Measurements from ENCODE around the gene RHOT1. TPM values are rescaled to one million over a fixed set of nuclear protein-coding genes. Genes with fewer than 3 reads are reported as not detected.
A peak's percentile ranks its signal among the peaks of the same experiment; 100 is the strongest.

The RHOT1 gene
- total RNA-seq, 1 donor from 2014 or later, result 76.4 TPM

DNA sequence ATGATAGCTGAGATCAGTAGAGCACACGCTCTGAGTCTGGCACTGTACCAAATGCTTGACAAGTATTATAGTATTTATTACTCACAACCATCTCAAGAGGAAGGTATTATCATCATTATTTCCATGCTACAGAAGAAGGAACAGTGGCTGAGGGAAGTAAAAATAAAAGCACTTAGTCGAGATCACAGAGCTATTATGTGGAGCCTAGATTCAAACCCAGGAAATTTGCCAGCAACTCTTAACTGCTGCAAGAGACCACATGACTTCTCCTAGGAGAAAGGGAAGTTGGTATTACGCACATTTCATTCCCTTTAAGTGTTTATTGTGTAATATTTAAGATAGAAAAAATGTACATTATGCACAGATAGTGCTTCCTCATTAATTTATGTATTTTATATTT is 1.0 kb upstream of the RHOT1 start:
- Mint-ChIP-seq H3K27me3 (ENCODE audit: insufficient read depth, low read depth) (peaks cover 2% of the 10 kb centered on the region), H3K4me3 (peak overlapping the region; percentile 86), H3K36me3 (no peaks in the 10 kb centered on the region), H3K27ac (no peak overlapping the region), H3K9me3 (no peaks in the 10 kb centered on the region), H3K4me1 (peaks cover 22% of the 10 kb centered on the region)
- Histone ChIP-seq H4K20me1 (ENCODE audit: low read depth) (peaks cover 12% of the 10 kb centered on the region), H3K4me1 (peaks cover 9% of the 10 kb centered on the region), H3K27me3 (no peaks in the 10 kb centered on the region), H3F3A (ENCODE audit: low read depth) (peaks cover 23% of the 10 kb centered on the region), H3K27ac (no peak overlapping the region), H3K36me3 (no peaks in the 10 kb centered on the region), H3K9ac (no peak overlapping the region), H3K79me2 (ENCODE audit: low read depth) (peaks cover 37% of the 10 kb centered on the region), H3K9me3 (ENCODE audit: low read depth) (no peaks in the 10 kb centered on the region), H3K4me2 (peak overlapping the region; percentile 74), H2AFZ (replicated peaks) (no peak overlapping the region), H3K4me3 (peak overlapping the region; percentile 95)
- TF ChIP-seq, protein P1, sequence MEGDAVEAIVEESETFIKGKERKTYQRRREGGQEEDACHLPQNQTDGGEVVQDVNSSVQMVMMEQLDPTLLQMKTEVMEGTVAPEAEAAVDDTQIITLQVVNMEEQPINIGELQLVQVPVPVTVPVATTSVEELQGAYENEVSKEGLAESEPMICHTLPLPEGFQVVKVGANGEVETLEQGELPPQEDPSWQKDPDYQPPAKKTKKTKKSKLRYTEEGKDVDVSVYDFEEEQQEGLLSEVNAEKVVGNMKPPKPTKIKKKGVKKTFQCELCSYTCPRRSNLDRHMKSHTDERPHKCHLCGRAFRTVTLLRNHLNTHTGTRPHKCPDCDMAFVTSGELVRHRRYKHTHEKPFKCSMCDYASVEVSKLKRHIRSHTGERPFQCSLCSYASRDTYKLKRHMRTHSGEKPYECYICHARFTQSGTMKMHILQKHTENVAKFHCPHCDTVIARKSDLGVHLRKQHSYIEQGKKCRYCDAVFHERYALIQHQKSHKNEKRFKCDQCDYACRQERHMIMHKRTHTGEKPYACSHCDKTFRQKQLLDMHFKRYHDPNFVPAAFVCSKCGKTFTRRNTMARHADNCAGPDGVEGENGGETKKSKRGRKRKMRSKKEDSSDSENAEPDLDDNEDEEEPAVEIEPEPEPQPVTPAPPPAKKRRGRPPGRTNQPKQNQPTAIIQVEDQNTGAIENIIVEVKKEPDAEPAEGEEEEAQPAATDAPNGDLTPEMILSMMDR (IDR thresholded peaks at IDR 0.05), result no peak
- TF ChIP-seq EZH2phosphoT487 (IDR thresholded peaks at IDR 0.05), result no peak
- TF ChIP-seq EZH2 (IDR thresholded peaks at IDR 0.05), result no peak
- no peak for DNase-seq (ENCODE audit: low spot score)

DNA sequence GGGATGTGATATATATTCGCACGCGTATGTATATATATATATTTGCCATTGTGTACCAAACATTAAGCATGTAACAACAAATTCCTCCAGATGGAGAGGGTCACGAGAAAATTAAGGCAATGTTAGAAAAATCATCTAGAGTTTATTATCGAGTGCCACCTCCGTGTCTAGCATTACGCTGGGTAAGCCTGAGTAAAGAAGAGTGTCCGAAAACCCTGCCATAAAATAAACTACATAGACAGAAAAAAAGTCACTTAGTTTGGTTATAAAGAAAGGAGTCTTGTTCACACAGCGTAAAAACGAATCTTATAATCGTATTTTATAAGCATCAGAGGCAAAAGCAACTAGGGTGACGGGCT is 644 bp upstream of the RHOT1 start:
- no peaks in the 10 kb centered on the region for H3K27me3 ChIP-seq
- H3K9me3 ChIP-seq (ENCODE audit: low read depth), result no peaks in the 10 kb centered on the region
- H4K20me1 ChIP-seq (ENCODE audit: low read depth), result peaks cover 12% of the 10 kb centered on the region
- no peak overlapping the region for H3K27ac ChIP-seq
- peaks cover 9% of the 10 kb centered on the region for H3K4me1 ChIP-seq
- H3K36me3 ChIP-seq, result no peaks in the 10 kb centered on the region
- peak overlapping the region; percentile 74 for H3K4me2 ChIP-seq
- Mint-ChIP-seq H3K9me3 (no peaks in the 10 kb centered on the region), H3K27ac (no peak overlapping the region), H3K4me3 (peak overlapping the region; percentile 86), H3K4me1 (peaks cover 22% of the 10 kb centered on the region), H3K27me3 (ENCODE audit: insufficient read depth, low read depth) (peaks cover 2% of the 10 kb centered on the region), H3K36me3 (no peaks in the 10 kb centered on the region)
- no peak for DNase-seq (ENCODE audit: low spot score)
- H2AFZ ChIP-seq (replicated peaks), result peak overlapping the region; percentile 71
- H3K9ac ChIP-seq, result no peak overlapping the region
- TF ChIP-seq EZH2 (IDR thresholded peaks at IDR 0.05), result no peak
- TF ChIP-seq, protein P1 (IDR thresholded peaks at IDR 0.05), result no peak
- TF ChIP-seq EZH2phosphoT487 (IDR thresholded peaks at IDR 0.05), result no peak
- H3F3A ChIP-seq (ENCODE audit: low read depth), result peaks cover 23% of the 10 kb centered on the region
- H3K4me3 ChIP-seq, result peak overlapping the region; percentile 95
- H3K79me2 ChIP-seq (ENCODE audit: low read depth), result peaks cover 37% of the 10 kb centered on the region

DNA sequence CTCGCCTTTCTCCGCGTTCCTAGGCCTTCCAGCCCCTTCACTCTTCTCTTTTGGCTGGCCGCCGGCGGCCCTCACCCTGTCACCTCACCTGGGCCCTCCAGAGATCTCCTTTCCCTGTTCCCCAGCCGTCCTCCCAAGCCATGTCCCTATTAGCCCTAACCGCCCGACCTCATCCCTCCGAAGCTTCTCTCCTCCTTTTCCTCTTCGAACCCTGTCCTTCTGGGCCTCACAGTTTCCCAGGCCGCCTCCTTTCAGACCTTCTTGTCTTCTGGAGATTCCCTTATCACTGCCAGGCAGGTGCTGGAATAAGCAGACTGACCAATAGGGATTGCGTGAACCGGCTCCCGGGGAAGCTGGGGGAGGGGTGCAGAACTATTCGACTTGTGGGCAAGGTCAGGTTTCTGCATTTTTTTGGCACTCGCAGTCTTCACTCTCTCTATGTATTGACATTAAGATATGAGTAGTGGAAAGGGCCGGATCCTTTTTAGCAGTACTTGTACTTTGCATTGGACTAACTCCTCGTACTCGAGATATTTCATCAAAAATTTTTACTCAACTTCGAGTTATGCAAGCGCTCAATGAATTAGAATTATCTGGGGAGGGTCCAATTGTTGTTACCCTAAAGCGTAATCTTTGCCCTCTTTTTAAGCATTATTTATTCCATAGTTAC is 690 bp downstream of the RHOT1 start:
- Histone ChIP-seq H2AFZ (replicated peaks) (peak overlapping the region; percentile 75), H3K9ac (peak overlapping the region; percentile 60), H3K79me2 (ENCODE audit: low read depth) (peaks cover 45% of the 10 kb centered on the region), H3K4me3 (peak overlapping the region; percentile 95), H3K27ac (peak overlapping the region; percentile 26), H3K4me1 (peaks cover 9% of the 10 kb centered on the region), H3K27me3 (no peaks in the 10 kb centered on the region), H3F3A (ENCODE audit: low read depth) (peaks cover 23% of the 10 kb centered on the region), H3K9me3 (ENCODE audit: low read depth) (no peaks in the 10 kb centered on the region), H3K36me3 (no peaks in the 10 kb centered on the region), H3K4me2 (peak overlapping the region; percentile 92), H4K20me1 (ENCODE audit: low read depth) (peaks cover 12% of the 10 kb centered on the region)
- Mint-ChIP-seq H3K27me3 (ENCODE audit: insufficient read depth, low read depth) (peaks cover 2% of the 10 kb centered on the region), H3K9me3 (no peaks in the 10 kb centered on the region), H3K4me1 (peaks cover 22% of the 10 kb centered on the region), H3K4me3 (peak overlapping the region; percentile 99), H3K36me3 (no peaks in the 10 kb centered on the region), H3K27ac (peak overlapping the region; percentile 92)
- TF ChIP-seq, protein P1 (IDR thresholded peaks at IDR 0.05), result no peak
- TF ChIP-seq EZH2phosphoT487 (IDR thresholded peaks at IDR 0.05) (no peak), EZH2 (IDR thresholded peaks at IDR 0.05) (no peak)
- DNase-seq (ENCODE audit: low spot score), result peak; percentile 61

Data from neural progenitor cell (in vitro differentiated cells).